ENCODE data around the gene GBE1. TPM values are rescaled to one million over a fixed set of nuclear protein-coding genes. Genes with fewer than 3 reads are reported as not detected.

Gene GBE1
- total and polyA plus RNA-seq, 7 donors, result 99.7 to 290 (median 194) TPM

GRCh38 chr3:81503026-81503425 is 258.4 kb downstream of the GBE1 start:
- no peaks in the 10 kb centered on the region for H3K27me3 ChIP-seq (ENCODE audit: insufficient read depth in 3 of 3, low read length in 2 of 3)
- DNase-seq, result no peak
- no peak for ATAC-seq
- peaks cover 4 to 61% of the 10 kb centered on the region in 2 donors for H3K36me3 ChIP-seq (ENCODE audit: insufficient read depth in 1 of 2, low read depth in 1 of 2)
- WGBS, 3 donors, result 96 to 98% (median 98%) methylated on average over 2 of the region's 2 CpGs
- H3K4me3 ChIP-seq, result no peak overlapping the region
- no peaks in the 10 kb centered on the region for H3K9me3 ChIP-seq
- no peak overlapping the region for H3K27ac ChIP-seq
- H3K4me1 ChIP-seq, result no peaks in the 10 kb centered on the region
- no peak for TF ChIP-seq CTCF (IDR thresholded peaks at IDR 0.05)
- intact Hi-C loops (cut with DNase I), result no loop called here

GRCh38 chr3:81502236-81502635 is 259.2 kb downstream of the GBE1 start:
- no peaks in the 10 kb centered on the region for H3K4me1 ChIP-seq
- ATAC-seq (no peak), DNase-seq (no peak)
- H3K4me3 ChIP-seq, result no peak overlapping the region
- peaks cover 4 to 61% of the 10 kb centered on the region in 2 donors for H3K36me3 ChIP-seq (ENCODE audit: insufficient read depth in 1 of 2, low read depth in 1 of 2)
- no peak overlapping the region for H3K27ac ChIP-seq
- intact Hi-C loops (cut with DNase I), result no loop called here
- 93 to 100% (median 100%) methylated on average over 1 of the region's 1 CpG for WGBS, 3 donors
- TF ChIP-seq CTCF (IDR thresholded peaks at IDR 0.05), result no peak
- H3K9me3 ChIP-seq, result no peaks in the 10 kb centered on the region
- no peaks in the 10 kb centered on the region for H3K27me3 ChIP-seq (ENCODE audit: insufficient read depth in 3 of 3, low read length in 2 of 3)

GRCh38 chr3:81500039-81500438 is 261.4 kb downstream of the GBE1 start:
- WGBS, 3 donors, result 96 to 100% (median 100%) methylated on average over 1 of the region's 1 CpG
- no peaks in the 10 kb centered on the region for H3K9me3 ChIP-seq
- no peak for DNase-seq

GRCh38 chr3:81497572-81498251 is 263.7 kb downstream of the GBE1 start:
- ATAC-seq (no peak), DNase-seq (no peak)
- Histone ChIP-seq H3K27ac (no peak overlapping the region), H3K27me3 (ENCODE audit: insufficient read depth in 3 of 3, low read length in 2 of 3) (no peaks in the 10 kb centered on the region), H3K9me3 (no peaks in the 10 kb centered on the region), H3K4me1 (no peaks in the 10 kb centered on the region), H3K4me3 (no peak overlapping the region), H3K36me3 (ENCODE audit: insufficient read depth in 1 of 2, low read depth in 1 of 2) (peaks cover 8 to 61% of the 10 kb centered on the region in 2 donors)
- no peak for TF ChIP-seq CTCF (IDR thresholded peaks at IDR 0.05)
- intact Hi-C loops (cut with DNase I), result no loop called here
- whole genome bisulfite sequencing, 3 donors, result 87 to 88% (median 87%) methylated on average over 4 of the region's 4 CpGs

More at GRCh38 chr3:81500039-81500438, 261.4 kb downstream of the GBE1 start:
- Histone ChIP-seq H3K27ac (no peak overlapping the region), H3K36me3 (ENCODE audit: insufficient read depth in 1 of 2, low read depth in 1 of 2) (peaks cover 8 to 58% of the 10 kb centered on the region in 2 donors), H3K4me3 (no peak overlapping the region), H3K4me1 (no peaks in the 10 kb centered on the region), H3K27me3 (ENCODE audit: insufficient read depth in 3 of 3, low read length in 2 of 3) (no peaks in the 10 kb centered on the region)
- no peak for TF ChIP-seq CTCF (IDR thresholded peaks at IDR 0.05)
- intact Hi-C loops (cut with DNase I), result no loop called here
- ATAC-seq, result no peak

All from psoas muscle (tissue), 8 donors.